Lower leg skin (tissue), 3 donors: ENCODE data around the gene COL13A1.

Source experiments
- POLR2A ChIP-seq, 2 donors: fragments of 450-650 bp; IDR thresholded peaks; one replicate each; pipeline ENCODE4 v1.6.1; 2016 to 2017; ENCODE audit warnings: antibody characterized with exemption in 2 of 2, mild to moderate bottlenecking in 1 of 2, moderate library complexity in 1 of 2
- TF ChIP-seq, protein P1 (sequence below), 3 donors: fragments of 450-650 bp; IDR thresholded peaks; one replicate each; pipeline ENCODE4 v1.5.1; 2016; ENCODE audit warnings: antibody characterized with exemption in 3 of 3, mild to moderate bottlenecking in 3 of 3, moderate library complexity in 2 of 3

DNA sequence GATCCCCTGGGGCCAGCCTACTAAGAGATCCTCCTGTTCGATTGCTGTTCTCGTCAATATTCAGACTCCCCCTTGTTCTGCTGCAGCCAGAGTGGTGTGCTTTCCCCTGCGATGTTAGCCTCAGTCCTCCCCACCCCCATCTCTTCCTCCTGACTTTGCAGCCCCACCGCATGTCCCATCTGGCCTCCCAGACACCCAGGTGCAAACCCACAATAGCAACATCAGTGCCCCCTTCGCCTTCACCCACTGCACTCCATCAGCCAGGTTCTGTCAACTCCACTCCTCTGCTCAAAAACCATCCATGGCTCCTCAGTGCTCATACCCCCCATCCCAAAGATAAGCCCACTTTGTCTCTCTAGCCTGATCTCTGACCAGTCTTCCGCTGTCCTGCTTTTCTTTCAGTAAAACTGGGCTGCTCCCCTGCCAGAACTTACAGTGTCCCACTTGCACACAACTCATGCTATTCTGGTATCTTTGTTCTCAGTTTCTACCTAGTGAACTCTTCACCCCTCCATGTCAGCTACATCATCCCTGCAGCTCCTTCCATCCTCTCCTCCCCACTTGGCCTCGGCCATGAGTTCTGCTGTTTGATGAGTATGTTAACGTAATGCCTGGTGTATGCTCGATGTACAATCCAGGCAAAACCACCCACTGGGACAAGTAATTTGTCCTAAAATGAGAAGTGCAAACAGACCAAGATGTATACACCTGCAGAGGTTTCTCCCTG is 26.6 kb downstream of the COL13A1 start:
- TF ChIP-seq, protein P1, sequence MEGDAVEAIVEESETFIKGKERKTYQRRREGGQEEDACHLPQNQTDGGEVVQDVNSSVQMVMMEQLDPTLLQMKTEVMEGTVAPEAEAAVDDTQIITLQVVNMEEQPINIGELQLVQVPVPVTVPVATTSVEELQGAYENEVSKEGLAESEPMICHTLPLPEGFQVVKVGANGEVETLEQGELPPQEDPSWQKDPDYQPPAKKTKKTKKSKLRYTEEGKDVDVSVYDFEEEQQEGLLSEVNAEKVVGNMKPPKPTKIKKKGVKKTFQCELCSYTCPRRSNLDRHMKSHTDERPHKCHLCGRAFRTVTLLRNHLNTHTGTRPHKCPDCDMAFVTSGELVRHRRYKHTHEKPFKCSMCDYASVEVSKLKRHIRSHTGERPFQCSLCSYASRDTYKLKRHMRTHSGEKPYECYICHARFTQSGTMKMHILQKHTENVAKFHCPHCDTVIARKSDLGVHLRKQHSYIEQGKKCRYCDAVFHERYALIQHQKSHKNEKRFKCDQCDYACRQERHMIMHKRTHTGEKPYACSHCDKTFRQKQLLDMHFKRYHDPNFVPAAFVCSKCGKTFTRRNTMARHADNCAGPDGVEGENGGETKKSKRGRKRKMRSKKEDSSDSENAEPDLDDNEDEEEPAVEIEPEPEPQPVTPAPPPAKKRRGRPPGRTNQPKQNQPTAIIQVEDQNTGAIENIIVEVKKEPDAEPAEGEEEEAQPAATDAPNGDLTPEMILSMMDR (IDR thresholded peaks at IDR 0.05) = no peak
- TF ChIP-seq POLR2A (IDR thresholded peaks at IDR 0.05) = no peak
